Stimulated activated CD8-positive, alpha-beta memory T cell treated with anti-CD3 and anti-CD28 coated beads, Interleukin-12 subunit alpha, Interleukin-12 subunit beta, amount 100 ng/mL, for 24 hours (primary cell): ENCODE results near the gene THSD4.

Source experiments
- DNase-seq: peaks from one replicate; pipeline ENCODE4 v3.0.0-alpha.2; 2020; ENCODE audit errors: extremely low read depth

Gene THSD4

DNA sequence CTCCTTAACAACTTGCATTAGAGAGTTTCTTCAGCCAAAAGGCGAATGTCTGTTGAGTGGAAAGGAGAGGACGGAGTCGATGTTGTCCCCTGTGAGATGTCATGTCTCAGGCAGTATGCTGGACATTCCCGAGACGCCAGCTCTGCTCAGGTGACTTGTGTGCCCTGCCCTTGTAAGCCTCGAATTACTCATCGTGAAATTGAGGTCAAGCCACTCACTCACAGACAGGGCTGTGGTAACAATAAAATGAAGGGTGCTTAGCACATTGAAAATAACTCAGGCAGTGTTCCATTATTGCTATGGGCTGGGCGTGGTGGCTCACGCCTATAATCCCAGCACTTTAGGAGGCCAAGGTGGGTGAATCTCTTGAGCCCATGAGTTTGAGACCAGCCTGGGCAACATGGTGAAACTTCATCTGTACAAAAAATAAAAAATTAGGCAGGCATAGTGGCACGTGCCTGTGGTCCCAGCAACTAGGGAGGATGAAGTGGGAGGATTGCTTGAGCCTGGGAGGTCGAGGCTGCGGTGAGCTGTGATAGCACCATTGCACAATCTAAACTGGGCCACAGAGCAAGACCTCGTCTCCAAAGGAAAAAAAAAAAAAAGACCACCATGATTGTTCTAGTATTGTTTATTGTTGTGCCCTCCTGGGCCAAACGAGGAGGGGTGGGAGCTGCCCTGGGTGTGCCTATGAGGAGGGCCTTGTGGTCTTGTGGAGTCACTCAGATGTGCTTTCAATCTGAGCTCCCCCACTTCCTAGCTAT lies 214.4 kb downstream of the THSD4 start:
- no peak for DNase-seq

DNA sequence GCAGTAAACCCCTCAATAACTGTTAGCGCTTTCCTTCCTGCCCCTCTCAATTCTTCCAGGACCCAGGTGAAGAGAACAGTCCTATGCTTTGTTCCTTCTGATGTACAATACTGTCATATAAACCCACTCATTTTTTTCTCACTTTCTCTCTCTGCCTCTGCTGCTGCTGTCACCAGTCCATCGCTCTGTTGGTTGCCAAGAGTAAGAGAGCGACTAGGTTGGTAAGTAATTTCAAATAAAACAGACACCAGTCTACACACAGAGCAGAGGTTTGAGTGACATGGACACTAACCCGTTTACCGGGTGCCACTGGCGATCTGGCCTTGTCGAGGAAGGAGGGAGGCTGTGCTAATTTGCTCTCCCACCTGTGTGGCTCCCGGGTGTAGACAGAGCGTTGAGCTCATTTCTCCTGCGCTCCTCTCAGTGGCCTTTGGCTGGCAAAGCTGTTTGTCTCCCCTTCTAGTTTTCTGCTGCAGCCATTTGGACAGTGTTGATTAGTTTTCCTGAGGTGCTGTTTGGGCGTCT lies 215.4 kb downstream of the THSD4 start:
- no peak for DNase-seq

DNA sequence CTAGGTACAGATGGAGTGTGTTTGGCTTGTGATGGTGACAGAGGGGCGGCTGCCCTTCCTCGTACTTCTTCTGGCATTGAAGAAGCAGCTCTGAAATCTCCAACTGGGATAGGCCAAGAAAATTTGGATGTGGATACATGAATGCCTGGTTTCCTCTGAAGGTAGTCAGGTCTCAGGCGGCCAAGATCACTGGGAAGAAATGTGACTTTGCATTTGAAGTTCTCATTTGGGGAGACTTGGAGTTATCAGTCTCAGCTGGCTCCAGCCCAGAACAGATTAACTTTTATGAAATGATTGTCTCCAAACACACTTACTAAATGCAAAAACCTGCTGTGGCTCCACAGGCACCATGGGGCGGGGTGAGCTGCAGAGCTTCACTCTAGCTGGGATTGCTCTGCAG lies 215.9 kb downstream of the THSD4 start:
- no peak for DNase-seq

DNA sequence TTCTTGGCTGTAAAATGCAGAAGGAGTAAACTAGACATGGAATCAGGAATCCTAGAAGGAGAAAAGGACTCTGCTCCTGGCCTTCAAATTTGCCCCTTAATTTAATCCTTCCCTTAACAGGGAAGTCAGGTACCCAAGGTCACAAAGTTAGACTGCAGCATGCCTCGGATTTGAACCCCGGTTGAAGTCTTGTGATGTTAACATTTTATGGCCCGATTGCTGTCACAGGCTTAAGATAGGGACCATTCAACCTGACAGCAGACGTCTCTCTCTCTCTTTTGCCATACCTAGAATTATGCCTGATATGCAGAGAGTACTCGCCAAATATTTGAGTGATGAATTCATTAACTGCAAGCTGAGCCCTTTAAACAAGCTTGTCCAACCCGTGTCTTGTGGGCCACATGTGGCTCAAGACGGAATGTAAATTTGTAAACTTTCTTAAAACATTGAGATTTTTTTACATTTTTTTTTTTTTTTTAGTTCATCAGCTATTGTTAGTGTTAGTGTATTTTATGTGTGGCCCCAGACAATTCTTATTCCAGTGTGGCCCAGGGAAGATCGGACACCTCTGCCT lies 217.2 kb downstream of the THSD4 start:
- DNase-seq: no peak

DNA sequence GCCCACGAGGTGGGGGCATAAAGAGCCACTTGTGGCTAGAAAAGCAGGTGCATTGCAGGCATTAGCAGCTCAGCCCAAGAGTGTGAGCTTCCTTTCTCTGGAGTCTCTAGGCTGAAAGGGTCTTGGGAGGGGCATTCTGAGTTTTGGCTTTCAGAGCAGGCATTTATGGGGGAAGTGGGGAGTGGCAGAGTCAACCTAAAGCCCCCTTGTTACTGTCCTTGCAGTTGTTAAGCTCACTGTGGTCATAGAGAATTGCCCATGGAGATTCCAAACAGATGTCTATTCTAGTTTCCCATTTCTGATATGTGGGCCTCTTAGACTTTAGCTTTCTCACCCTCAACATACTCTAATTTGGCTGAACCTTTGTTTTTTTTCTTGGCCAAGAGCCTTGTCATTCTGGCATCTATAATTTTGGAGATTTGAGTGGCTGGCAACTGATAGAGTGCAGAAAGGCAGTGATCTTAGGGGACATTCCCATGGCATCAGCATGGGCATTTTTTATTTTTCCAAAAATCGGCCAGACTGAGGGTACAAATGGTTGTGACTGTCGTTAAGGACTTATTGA lies 217.9 kb downstream of the THSD4 start:
- no peak for DNase-seq

DNA sequence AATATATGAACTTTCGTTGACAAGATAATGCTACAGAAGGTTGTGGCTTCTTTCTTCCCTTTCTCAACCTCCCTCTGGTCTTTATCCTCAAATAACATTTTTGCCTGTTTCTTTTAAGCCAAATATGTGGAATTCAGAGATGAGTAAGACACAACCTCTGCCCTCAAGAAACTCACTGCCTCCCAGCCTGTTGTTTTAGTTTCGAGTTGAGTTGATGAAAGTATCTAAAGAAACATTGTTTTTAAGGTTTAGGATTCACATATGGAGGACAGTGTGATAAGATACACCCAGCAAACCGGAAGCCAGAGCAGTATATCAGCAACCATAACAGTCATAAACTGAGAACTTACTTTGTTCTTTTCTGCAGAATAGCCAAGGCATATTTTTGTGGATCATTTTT lies 218.6 kb downstream of the THSD4 start:
- no peak for DNase-seq

DNA sequence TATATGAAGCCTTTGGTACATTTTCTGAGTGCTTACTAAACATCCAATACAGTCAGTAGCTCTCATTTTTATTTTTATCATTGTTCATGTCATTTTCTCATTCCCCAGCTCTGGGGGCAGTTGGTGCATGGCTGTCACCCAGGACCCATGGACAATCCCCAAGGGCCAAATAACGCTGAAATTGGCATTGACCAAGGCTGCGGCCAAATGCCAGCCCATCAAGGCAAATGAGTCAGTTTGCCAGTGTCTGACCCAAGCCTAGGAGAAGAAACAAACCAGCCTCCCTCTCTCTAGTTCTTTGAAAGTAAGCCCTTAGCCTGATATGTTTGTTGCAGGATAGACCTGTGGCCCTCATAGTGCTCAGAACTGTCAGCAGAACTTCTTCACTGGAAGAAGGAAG lies 219.2 kb downstream of the THSD4 start:
- DNase-seq: no peak

DNA sequence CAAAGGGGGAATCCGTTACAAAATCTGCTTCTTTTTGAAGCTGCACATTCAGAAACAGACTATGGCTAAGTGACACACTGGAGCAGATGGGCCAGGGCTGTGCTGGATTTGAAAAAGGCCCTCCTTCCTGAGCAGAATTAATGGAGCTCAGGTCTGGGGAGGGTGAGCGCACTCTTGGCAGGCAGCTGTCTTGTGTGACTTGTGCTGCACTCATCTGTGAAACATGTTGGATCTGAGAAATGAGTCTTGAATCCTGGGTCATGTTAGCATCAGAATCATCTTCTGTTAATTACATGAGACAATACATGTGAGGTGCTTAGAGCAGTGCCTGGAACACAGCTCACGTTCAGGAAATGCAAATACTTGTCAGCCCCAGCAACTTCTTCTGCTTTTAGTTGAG lies 219.6 kb downstream of the THSD4 start:
- no peak for DNase-seq

DNA sequence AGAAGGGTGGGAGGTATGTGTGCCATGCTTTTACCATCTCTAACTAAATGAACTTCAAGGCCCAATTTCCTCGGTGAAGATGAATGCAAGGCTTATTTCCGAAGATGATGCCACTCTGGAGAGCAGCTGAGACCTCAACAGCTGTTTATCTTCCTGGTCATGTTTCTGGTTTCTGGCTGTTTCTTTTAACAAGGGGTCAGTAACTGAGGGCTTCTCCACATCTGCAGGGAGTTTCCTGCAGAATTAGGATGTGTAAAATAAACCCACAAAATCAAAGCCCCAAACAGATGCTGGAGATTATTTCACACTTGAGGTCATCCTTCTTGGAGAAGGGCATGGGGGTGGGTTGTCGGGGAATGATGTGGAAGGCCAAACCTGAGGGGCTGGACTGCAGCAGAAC lies 220.3 kb downstream of the THSD4 start:
- no peak for DNase-seq

DNA sequence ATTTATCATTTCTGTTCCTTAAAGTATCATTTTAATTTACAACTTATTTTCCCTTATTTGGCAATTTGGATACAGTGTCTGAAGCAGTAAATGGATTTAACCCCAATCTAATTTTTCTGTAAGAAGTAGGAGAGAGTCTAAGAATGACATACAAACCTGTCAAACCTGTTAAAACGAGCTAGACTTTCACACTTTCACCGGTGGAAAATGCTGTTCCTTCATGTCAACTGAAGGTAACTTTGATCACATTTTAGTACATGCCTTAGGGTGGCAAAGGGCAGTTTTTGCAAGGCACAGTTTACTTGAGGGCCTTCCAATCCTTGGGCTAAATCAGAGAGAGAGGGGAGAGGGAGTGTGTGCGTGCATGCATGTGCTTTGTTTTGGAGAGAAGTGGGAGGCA lies 221.4 kb downstream of the THSD4 start:
- no peak for DNase-seq

DNA sequence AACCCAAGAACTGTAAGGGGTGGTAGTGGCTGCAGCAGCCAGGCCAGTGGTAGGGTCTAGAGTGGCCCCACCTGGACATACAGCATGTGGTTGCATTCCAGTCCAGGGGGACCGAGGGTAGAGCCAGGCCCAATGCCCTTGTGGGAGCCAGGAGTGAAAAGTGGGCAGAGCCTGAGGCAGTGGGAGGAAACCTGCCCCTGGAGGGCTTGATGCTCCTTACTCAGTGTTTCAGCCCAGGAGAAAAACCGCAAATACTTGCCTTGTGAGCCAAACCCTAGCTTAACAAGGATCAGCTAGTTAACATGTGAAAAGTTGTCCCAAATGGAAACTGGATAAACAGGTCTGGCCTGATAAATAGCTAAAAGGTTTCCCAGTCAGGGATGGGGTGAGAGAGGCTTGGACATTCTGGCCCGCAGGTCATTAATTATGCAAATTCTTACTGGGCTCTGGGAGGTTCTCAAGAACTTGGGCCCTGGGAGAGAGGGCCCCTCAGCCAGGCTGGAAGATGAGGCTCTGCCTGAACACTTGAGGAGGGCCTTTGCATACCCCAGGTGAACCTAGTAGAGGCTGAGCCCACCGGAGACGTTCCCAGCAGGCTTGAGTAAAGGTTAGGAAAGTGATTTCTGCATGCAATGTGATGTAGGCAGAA lies 222.1 kb downstream of the THSD4 start:
- DNase-seq: no peak

DNA sequence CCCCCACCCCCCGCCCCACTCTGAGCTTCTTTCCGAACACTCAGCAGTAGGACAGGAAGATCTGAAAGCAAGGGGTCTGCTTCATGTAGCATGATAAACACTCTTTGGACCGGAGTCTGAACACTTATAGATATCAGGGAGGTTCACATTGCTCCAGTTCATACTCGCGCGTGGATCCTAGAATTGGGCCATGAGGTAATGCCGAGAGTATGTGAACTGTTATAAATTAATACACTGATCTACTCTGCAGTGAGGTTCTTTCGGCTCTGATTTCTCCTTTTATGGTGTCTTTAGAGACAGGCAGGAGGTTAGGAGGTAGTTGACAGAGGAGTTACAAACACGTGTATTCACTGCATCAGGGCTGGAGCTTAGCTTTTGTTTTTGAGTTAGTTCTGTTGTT lies 223.0 kb downstream of the THSD4 start:
- no peak for DNase-seq

DNA sequence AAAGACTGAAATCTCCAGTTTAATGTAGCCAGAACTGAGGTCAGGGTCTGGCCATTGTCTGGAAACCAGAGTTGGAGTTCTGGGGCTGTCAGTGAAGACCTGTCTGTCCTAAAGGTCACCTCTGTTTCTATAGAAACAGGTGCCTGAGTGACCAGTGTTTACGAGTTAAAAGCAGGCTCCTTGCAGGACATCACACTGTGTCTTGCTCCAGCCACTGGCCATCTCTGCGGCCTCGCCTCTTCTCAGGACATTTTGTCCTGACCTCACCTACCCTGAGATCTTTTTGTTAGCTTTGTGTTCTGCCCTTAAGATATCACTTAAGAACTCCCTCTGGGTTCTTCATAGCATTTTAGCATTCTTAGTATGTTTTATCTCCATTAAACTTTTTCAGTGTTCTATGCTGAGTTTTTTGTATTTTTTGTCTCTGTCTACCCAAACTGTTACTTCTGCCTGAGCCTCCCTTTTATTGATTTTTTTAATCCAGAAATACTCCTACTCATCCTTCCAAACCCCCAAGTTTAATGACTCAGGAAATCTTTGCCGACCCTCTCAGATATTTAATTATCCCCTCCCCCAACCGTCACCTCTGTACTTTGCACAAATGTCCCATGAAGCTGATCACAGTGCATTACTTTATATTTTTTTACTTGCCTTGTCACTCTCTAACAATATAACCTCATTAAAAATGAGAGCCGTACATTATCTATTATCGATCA lies 223.7 kb downstream of the THSD4 start:
- no peak for DNase-seq

DNA sequence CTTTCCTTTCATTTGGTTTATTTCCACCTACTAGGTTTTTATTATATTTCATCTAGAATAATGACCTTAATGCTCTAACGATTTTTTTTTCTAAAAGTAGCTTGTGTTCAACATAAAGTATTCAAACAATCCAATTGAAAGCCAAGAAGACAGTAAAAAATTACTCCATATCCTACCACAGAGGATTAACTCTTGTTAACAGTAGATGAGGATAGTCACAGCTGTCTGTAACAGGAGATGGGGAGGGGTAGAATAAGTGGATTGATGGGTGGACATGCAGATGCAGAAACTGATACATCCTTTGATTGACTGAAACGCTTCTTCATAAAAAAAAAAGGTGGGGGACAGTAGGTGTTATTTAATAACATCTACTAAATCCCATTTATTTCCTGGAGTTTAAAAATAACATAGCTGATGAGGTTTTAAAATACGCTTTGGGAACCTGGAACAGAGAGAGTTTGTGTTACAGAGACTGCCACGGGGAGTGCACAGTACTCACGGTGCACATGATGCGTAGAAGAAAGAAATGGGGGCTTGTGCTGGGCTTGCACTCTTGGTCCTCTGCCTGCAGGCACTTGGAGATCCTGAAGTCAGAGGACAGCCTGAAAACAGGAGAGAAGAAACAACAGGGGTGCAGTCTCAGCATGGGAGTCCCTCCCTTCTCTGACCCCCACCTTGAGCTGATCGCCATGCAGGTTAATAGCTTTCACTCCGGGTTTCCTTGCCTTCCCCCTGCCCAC lies 226.7 kb downstream of the THSD4 start:
- DNase-seq: no peak

DNA sequence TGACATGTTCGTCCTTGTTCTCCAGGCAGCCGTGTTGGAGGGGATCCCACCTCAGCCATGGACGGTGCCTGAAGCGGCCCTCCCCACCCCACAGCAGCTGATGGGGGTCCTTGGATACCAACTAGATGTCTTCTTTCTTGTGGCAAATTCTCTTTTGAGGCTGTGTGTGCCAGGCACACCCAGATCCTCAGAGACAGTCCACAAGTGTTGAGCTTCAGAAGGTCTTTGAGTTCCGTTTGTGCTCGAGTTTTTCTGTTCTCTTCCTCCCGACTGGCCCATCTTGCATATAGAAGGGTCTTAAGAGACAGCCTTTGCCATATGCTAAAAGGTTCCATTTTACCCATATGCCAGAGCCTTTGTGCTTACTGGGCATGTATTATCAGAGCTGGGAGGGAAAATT lies 227.4 kb downstream of the THSD4 start:
- DNase-seq: no peak

DNA sequence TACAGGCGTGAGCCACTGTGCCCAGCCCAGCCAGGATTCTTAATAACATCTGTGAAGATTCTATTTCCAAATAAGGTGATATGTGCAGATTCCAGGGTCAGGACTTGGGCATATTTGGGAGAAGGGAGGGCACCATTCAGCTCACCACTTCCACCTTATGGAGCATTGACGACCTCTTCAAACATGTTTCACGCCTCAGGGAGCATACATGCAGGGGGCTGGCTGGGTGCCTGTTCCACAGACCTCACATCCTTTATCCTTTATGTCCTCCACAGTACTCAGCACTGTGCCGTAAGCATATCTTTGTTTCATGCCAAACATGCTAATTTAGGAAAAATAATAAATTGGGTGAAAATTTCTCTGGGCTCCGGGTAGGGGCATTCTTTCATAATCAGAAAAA lies 229.0 kb downstream of the THSD4 start:
- no peak for DNase-seq

DNA sequence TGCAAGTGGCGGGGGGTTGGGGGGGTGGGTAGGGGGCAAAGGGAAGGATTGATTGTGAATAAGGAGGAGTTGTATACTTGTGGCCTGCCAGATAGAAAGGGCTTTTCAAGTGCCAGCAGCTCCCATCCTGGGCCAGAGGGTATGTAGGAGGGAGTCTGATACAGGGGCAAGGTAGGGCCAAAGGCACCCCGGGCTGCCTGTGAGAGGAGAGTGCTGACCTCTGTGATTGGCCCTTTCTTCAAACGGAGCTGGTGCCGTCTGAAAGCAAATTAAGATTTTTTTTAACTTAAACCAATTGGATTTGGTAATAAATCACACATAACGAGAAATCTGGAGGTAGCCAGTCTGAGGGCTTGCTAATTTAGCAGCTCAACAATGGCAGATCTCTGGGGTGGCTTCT lies 229.9 kb downstream of the THSD4 start:
- no peak for DNase-seq

DNA sequence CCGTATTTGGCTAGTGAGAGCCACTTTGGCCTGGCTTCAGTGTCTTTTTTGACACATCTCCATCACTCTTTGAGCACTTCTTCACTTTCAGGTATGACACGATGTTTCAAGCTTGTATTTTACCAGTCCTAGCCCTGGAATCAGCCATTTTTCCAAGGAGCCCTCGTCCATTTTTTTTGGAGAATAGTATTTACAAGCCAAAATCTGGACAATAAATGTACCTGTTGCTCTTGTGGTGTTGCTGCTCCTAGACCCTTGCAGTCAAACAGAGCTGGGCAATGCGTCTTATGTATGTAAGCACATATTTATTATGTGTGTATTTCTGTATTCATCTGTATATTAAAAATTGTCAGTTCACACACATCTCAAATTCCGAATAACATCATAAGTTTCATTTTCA lies 231.2 kb downstream of the THSD4 start:
- DNase-seq: no peak

DNA sequence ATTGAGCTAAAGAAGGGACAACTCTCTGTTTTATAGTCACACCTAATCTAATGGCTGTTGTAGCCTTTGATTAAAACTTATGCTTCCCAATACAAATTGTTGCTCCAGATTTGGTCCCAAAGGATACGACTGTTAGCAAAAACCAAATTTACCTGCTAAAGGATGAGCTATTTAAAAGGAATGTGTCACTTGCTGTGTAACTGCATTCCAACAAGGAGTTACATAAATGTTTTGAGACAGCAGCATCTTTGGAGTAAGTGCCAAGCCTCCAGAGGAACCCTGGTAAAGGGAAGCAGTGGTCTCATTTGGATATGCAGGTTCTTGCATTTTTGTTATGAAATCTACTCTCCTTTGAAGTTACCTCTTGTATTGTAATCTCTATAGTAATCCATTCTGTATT lies 233.3 kb downstream of the THSD4 start:
- no peak for DNase-seq

DNA sequence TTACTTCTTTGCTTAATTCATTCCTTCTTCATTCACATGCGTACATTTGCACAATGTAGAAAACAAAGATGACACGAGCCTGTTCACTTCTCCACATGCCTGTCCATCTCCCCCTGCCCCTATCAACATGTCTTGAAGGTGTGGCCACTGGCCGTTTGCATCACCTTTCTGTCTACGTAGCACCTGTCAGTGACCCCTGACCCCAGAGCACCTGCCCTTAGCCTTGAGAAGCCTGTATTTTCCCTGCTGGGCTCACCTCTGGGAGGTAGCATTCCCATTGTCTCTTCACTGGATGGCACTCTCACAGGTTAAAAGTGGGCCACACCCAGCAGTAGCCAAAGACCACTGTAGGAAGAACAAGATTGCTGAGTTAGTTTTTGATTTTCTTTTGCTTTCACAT lies 234.1 kb downstream of the THSD4 start:
- no peak for DNase-seq

DNA sequence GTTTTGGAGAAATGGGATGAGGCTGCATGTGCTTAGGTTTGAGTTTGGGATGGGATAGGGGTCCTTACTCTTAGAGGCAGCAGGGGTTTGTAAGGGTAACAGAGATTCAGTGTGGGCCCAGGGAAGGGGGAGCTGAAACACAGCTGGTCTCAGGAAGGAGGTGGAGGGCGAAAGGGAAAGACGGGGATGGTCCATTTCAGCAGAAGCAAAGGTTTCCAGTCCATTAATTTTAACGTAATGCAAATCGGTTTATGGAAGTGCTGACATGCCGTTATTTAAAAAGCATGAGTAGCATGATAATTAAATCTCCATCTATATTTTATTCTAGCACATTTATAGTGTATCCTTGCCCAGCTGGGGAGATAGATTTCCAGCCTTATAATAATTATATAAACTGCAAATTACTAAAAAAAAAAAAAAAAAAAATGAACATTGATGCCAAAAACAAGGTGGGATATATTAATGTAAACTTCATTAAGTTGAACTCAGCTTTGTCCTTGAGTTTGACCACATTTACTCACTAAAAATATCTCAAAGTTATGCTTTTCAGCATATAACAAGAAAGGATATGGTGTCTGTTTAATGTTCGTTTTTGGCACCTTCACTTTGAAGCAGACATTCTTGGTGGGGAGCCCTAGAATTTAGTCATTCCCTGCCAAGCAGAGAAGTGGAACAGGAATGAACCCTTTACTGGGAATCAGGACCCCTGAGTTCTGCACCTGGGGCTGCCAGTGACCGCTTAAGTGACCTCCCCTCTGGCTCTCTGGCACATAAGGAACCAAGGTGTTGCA lies 234.7 kb downstream of the THSD4 start:
- no peak for DNase-seq
